ENCODE data around the gene DPYD.

The DPYD gene

GRCh38 chr1:97192872-97193572 is 727.8 kb downstream of the DPYD start:
- H3K4me3 ChIP-seq (ENCODE audit: severe bottlenecking), result no peak overlapping the region
- peak overlapping the region; percentile 35 for H3K27ac ChIP-seq (ENCODE audit: poor library complexity, severe bottlenecking)
- peak; percentile 62 for DNase-seq (ENCODE audit: low spot score)
- peak; percentile 99 for ATAC-seq (ENCODE audit: low read depth)
- H3K27me3 ChIP-seq (ENCODE audit: insufficient read depth, poor library complexity, severe bottlenecking), result no peaks in the 10 kb centered on the region
- H3K4me1 ChIP-seq (ENCODE audit: insufficient read depth, poor library complexity, severe bottlenecking), result peaks cover 16% of the 10 kb centered on the region
- no peaks in the 10 kb centered on the region for H3K36me3 ChIP-seq (ENCODE audit: low read depth)
- H3K9me3 ChIP-seq (ENCODE audit: severe bottlenecking), result no peaks in the 10 kb centered on the region
- TF ChIP-seq CTCF (IDR thresholded peaks at IDR 0.05; ENCODE audit: poor library complexity, severe bottlenecking), result peak; percentile 42

- DNase-seq (ENCODE audit: low spot score) (no peak), ATAC-seq (ENCODE audit: low read depth) (peak; percentile 42; the same call in 2 of the 3 replicates)
- H3K9me3 ChIP-seq (ENCODE audit: severe bottlenecking), result no peaks in the 10 kb centered on the region
- no peaks in the 10 kb centered on the region for H3K27me3 ChIP-seq (ENCODE audit: insufficient read depth, poor library complexity, severe bottlenecking)
- H3K4me1 ChIP-seq (ENCODE audit: insufficient read depth, poor library complexity, severe bottlenecking), result peaks cover 16% of the 10 kb centered on the region
- no peak for TF ChIP-seq CTCF (IDR thresholded peaks at IDR 0.05; ENCODE audit: poor library complexity, severe bottlenecking)
- H3K27ac ChIP-seq (ENCODE audit: poor library complexity, severe bottlenecking), result no peak overlapping the region
- no peaks in the 10 kb centered on the region for H3K36me3 ChIP-seq (ENCODE audit: low read depth)
- H3K4me3 ChIP-seq (ENCODE audit: severe bottlenecking), result no peak overlapping the region
Observed at GRCh38 chr1:97190326-97190725, 730.5 kb downstream of the DPYD start.

GRCh38 chr1:97186381-97186780 is 734.5 kb downstream of the DPYD start:
- no peak overlapping the region for H3K4me3 ChIP-seq (ENCODE audit: severe bottlenecking)
- H3K27ac ChIP-seq (ENCODE audit: poor library complexity, severe bottlenecking), result no peak overlapping the region
- TF ChIP-seq CTCF (IDR thresholded peaks at IDR 0.05; ENCODE audit: poor library complexity, severe bottlenecking), result peak; percentile 51
- H3K36me3 ChIP-seq (ENCODE audit: low read depth), result no peaks in the 10 kb centered on the region
- no peak for ATAC-seq (ENCODE audit: low read depth)
- no peaks in the 10 kb centered on the region for H3K9me3 ChIP-seq (ENCODE audit: severe bottlenecking)
- peaks cover 4% of the 10 kb centered on the region for H3K4me1 ChIP-seq (ENCODE audit: insufficient read depth, poor library complexity, severe bottlenecking)
- DNase-seq (ENCODE audit: low spot score), result no peak
- no peaks in the 10 kb centered on the region for H3K27me3 ChIP-seq (ENCODE audit: insufficient read depth, poor library complexity, severe bottlenecking)

- 0 out of 3 replicates have a peak, but pooled peaks have one; percentile 36 for ATAC-seq (ENCODE audit: low read depth)
- TF ChIP-seq CTCF (IDR thresholded peaks at IDR 0.05; ENCODE audit: poor library complexity, severe bottlenecking), result no peak
- no peaks in the 10 kb centered on the region for H3K4me1 ChIP-seq (ENCODE audit: insufficient read depth, poor library complexity, severe bottlenecking)
- no peaks in the 10 kb centered on the region for H3K36me3 ChIP-seq (ENCODE audit: low read depth)
- H3K9me3 ChIP-seq (ENCODE audit: severe bottlenecking), result no peaks in the 10 kb centered on the region
- no peak overlapping the region for H3K4me3 ChIP-seq (ENCODE audit: severe bottlenecking)
- no peaks in the 10 kb centered on the region for H3K27me3 ChIP-seq (ENCODE audit: insufficient read depth, poor library complexity, severe bottlenecking)
- no peak overlapping the region for H3K27ac ChIP-seq (ENCODE audit: poor library complexity, severe bottlenecking)
- no peak for DNase-seq (ENCODE audit: low spot score)
Observed at GRCh38 chr1:97174039-97174704, 746.7 kb downstream of the DPYD start.

- Histone ChIP-seq H3K4me1 (ENCODE audit: insufficient read depth, poor library complexity, severe bottlenecking) (no peaks in the 10 kb centered on the region), H3K36me3 (ENCODE audit: low read depth) (no peaks in the 10 kb centered on the region), H3K27ac (ENCODE audit: poor library complexity, severe bottlenecking) (no peak overlapping the region), H3K4me3 (ENCODE audit: severe bottlenecking) (no peak overlapping the region), H3K27me3 (ENCODE audit: insufficient read depth, poor library complexity, severe bottlenecking) (no peaks in the 10 kb centered on the region), H3K9me3 (ENCODE audit: severe bottlenecking) (no peaks in the 10 kb centered on the region)
- ATAC-seq (ENCODE audit: low read depth), result no peak
- no peak for DNase-seq (ENCODE audit: low spot score)
- no peak for TF ChIP-seq CTCF (IDR thresholded peaks at IDR 0.05; ENCODE audit: poor library complexity, severe bottlenecking)
Observed at GRCh38 chr1:97170300-97170699, 750.5 kb downstream of the DPYD start.

All from RWPE2 (cell line).